ENCODE measurements around the gene SCUBE1. TPM values are rescaled to one million over a fixed set of nuclear protein-coding genes. Genes with fewer than 3 reads are reported as not detected.
"Not testable (repeated sequence)": the region's sequence is repeated elsewhere in the genome, so short reads cannot be mapped to it uniquely, and the experiment has no call there.

SCUBE1 gene
- total and polyA plus RNA-seq, 2 donors, result 0.30 to 0.52 TPM

- Histone ChIP-seq H3K4me3 (ENCODE audit: low read length in 2 of 2) (no peak overlapping the region), H3K27ac (ENCODE audit: low read depth in 1 of 2, low read length in 1 of 2) (no peak overlapping the region), H3K9me3 (ENCODE audit: control insufficient read depth in 2 of 2, insufficient read depth in 1 of 2, low read length in 1 of 2) (no peaks in the 10 kb centered on the region), H3K27me3 (ENCODE audit: control insufficient read depth in 2 of 2, insufficient read depth in 1 of 2, low read length in 1 of 2) (no peaks in the 10 kb centered on the region), H3K36me3 (ENCODE audit: control insufficient read depth in 2 of 2, insufficient read depth in 2 of 2, low read length in 1 of 2) (no peaks in the 10 kb centered on the region), H3K4me1 (ENCODE audit: control insufficient read depth in 2 of 2, insufficient read depth in 2 of 2, low read length in 2 of 2) (peaks cover 0 to 10% of the 10 kb centered on the region in 2 donors)
- DNase-seq (ENCODE audit: low read depth in 6 of 9, low spot score in 9 of 9), result no peak
- WGBS, result 94% methylated on average over 16 of the region's 16 CpGs
These were observed 54.8 kb downstream of the SCUBE1 start for GRCh38 chr22:43288378-43288777.

- WGBS, result 98% methylated on average over 4 of the region's 4 CpGs
These were observed 55.7 kb downstream of the SCUBE1 start for GRCh38 chr22:43287441-43287840.

GRCh38 chr22:43281394-43281793 lies 61.8 kb downstream of the SCUBE1 start:
- Histone ChIP-seq H3K36me3 (ENCODE audit: control insufficient read depth in 2 of 2, insufficient read depth in 2 of 2, low read length in 1 of 2) (no peaks in the 10 kb centered on the region), H3K4me1 (ENCODE audit: control insufficient read depth in 2 of 2, insufficient read depth in 2 of 2, low read length in 2 of 2) (no peaks in the 10 kb centered on the region), H3K27me3 (ENCODE audit: control insufficient read depth in 2 of 2, insufficient read depth in 1 of 2, low read length in 1 of 2) (no peaks in the 10 kb centered on the region), H3K9me3 (ENCODE audit: control insufficient read depth in 2 of 2, insufficient read depth in 1 of 2, low read length in 1 of 2) (peaks cover 0 to 3% of the 10 kb centered on the region in 2 donors), H3K4me3 (ENCODE audit: low read length in 2 of 2) (no peak overlapping the region), H3K27ac (ENCODE audit: low read depth in 1 of 2, low read length in 1 of 2) (no peak overlapping the region)
- DNase-seq (ENCODE audit: low read depth in 6 of 9, low spot score in 9 of 9), result no peak
- 69% methylated on average over 2 of the region's 2 CpGs for WGBS

More at GRCh38 chr22:43287441-43287840, 55.7 kb downstream of the SCUBE1 start:
- DNase-seq (ENCODE audit: low read depth in 6 of 9, low spot score in 9 of 9), result no peak
- H3K4me3 ChIP-seq (ENCODE audit: low read length in 2 of 2), result no peak overlapping the region
- H3K36me3 ChIP-seq (ENCODE audit: control insufficient read depth in 2 of 2, insufficient read depth in 2 of 2, low read length in 1 of 2), result no peaks in the 10 kb centered on the region
- H3K27me3 ChIP-seq (ENCODE audit: control insufficient read depth in 2 of 2, insufficient read depth in 1 of 2, low read length in 1 of 2), result no peaks in the 10 kb centered on the region
- no peak overlapping the region for H3K27ac ChIP-seq (ENCODE audit: low read depth in 1 of 2, low read length in 1 of 2)
- peaks cover 0 to under 1% of the 10 kb centered on the region in 2 donors for H3K9me3 ChIP-seq (ENCODE audit: control insufficient read depth in 2 of 2, insufficient read depth in 1 of 2, low read length in 1 of 2)
- peaks cover 0 to 10% of the 10 kb centered on the region in 2 donors for H3K4me1 ChIP-seq (ENCODE audit: control insufficient read depth in 2 of 2, insufficient read depth in 2 of 2, low read length in 2 of 2)

- not testable (repeated sequence) for H3K27ac ChIP-seq (ENCODE audit: low read depth in 1 of 2, low read length in 1 of 2); H3K4me1 ChIP-seq (ENCODE audit: control insufficient read depth in 2 of 2, insufficient read depth in 2 of 2, low read length in 2 of 2); H3K9me3 ChIP-seq (ENCODE audit: control insufficient read depth in 2 of 2, insufficient read depth in 1 of 2, low read length in 1 of 2); H3K4me3 ChIP-seq (ENCODE audit: low read length in 2 of 2); H3K27me3 ChIP-seq (ENCODE audit: control insufficient read depth in 2 of 2, insufficient read depth in 1 of 2, low read length in 1 of 2); H3K36me3 ChIP-seq (ENCODE audit: control insufficient read depth in 2 of 2, insufficient read depth in 2 of 2, low read length in 1 of 2); DNase-seq (ENCODE audit: low read depth in 6 of 9, low spot score in 9 of 9)
- 69% methylated on average over 3 of the region's 3 CpGs for WGBS
These were observed 62.7 kb downstream of the SCUBE1 start for GRCh38 chr22:43280523-43280886.

GRCh38 chr22:43279867-43280522 lies 63.2 kb downstream of the SCUBE1 start:
- Histone ChIP-seq H3K9me3 (ENCODE audit: control insufficient read depth in 2 of 2, insufficient read depth in 1 of 2, low read length in 1 of 2) (peaks cover 0 to 3% of the 10 kb centered on the region in 2 donors), H3K27me3 (ENCODE audit: control insufficient read depth in 2 of 2, insufficient read depth in 1 of 2, low read length in 1 of 2) (no peaks in the 10 kb centered on the region), H3K4me1 (ENCODE audit: control insufficient read depth in 2 of 2, insufficient read depth in 2 of 2, low read length in 2 of 2) (no peaks in the 10 kb centered on the region), H3K4me3 (ENCODE audit: low read length in 2 of 2) (no peak overlapping the region), H3K27ac (ENCODE audit: low read depth in 1 of 2, low read length in 1 of 2) (no peak overlapping the region), H3K36me3 (ENCODE audit: control insufficient read depth in 2 of 2, insufficient read depth in 2 of 2, low read length in 1 of 2) (no peaks in the 10 kb centered on the region)
- WGBS, result 85% methylated on average over 20 of the region's 20 CpGs
- no peak for DNase-seq (ENCODE audit: low read depth in 6 of 9, low spot score in 9 of 9)

- Histone ChIP-seq H3K36me3 (ENCODE audit: control insufficient read depth in 2 of 2, insufficient read depth in 2 of 2, low read length in 1 of 2) (no peaks in the 10 kb centered on the region), H3K9me3 (ENCODE audit: control insufficient read depth in 2 of 2, insufficient read depth in 1 of 2, low read length in 1 of 2) (peaks cover 0 to 3% of the 10 kb centered on the region in 2 donors), H3K4me3 (ENCODE audit: low read length in 2 of 2) (no peak overlapping the region), H3K27ac (ENCODE audit: low read depth in 1 of 2, low read length in 1 of 2) (no peak overlapping the region), H3K27me3 (ENCODE audit: control insufficient read depth in 2 of 2, insufficient read depth in 1 of 2, low read length in 1 of 2) (no peaks in the 10 kb centered on the region), H3K4me1 (ENCODE audit: control insufficient read depth in 2 of 2, insufficient read depth in 2 of 2, low read length in 2 of 2) (no peaks in the 10 kb centered on the region)
- DNase-seq (ENCODE audit: low read depth in 6 of 9, low spot score in 9 of 9), result no peak
- 78% methylated on average over 13 of the region's 13 CpGs for WGBS
These were observed 65.1 kb downstream of the SCUBE1 start for GRCh38 chr22:43277987-43278601.

GRCh38 chr22:43277091-43277490 lies 66.1 kb downstream of the SCUBE1 start:
- Histone ChIP-seq H3K36me3 (ENCODE audit: control insufficient read depth in 2 of 2, insufficient read depth in 2 of 2, low read length in 1 of 2) (no peaks in the 10 kb centered on the region), H3K4me1 (ENCODE audit: control insufficient read depth in 2 of 2, insufficient read depth in 2 of 2, low read length in 2 of 2) (no peaks in the 10 kb centered on the region), H3K4me3 (ENCODE audit: low read length in 2 of 2) (no peak overlapping the region), H3K27me3 (ENCODE audit: control insufficient read depth in 2 of 2, insufficient read depth in 1 of 2, low read length in 1 of 2) (no peaks in the 10 kb centered on the region), H3K9me3 (ENCODE audit: control insufficient read depth in 2 of 2, insufficient read depth in 1 of 2, low read length in 1 of 2) (no peaks in the 10 kb centered on the region), H3K27ac (ENCODE audit: low read depth in 1 of 2, low read length in 1 of 2) (no peak overlapping the region)
- 98% methylated on average over 10 of the region's 10 CpGs for WGBS
- no peak for DNase-seq (ENCODE audit: low read depth in 6 of 9, low spot score in 9 of 9)

- Histone ChIP-seq H3K27me3 (ENCODE audit: control insufficient read depth in 2 of 2, insufficient read depth in 1 of 2, low read length in 1 of 2) (no peaks in the 10 kb centered on the region), H3K27ac (ENCODE audit: low read depth in 1 of 2, low read length in 1 of 2) (no peak overlapping the region), H3K4me1 (ENCODE audit: control insufficient read depth in 2 of 2, insufficient read depth in 2 of 2, low read length in 2 of 2) (no peaks in the 10 kb centered on the region), H3K9me3 (ENCODE audit: control insufficient read depth in 2 of 2, insufficient read depth in 1 of 2, low read length in 1 of 2) (no peaks in the 10 kb centered on the region), H3K4me3 (ENCODE audit: low read length in 2 of 2) (no peak overlapping the region), H3K36me3 (ENCODE audit: control insufficient read depth in 2 of 2, insufficient read depth in 2 of 2, low read length in 1 of 2) (no peaks in the 10 kb centered on the region)
- DNase-seq (ENCODE audit: low read depth in 6 of 9, low spot score in 9 of 9), result no peak
- 89% methylated on average over 12 of the region's 12 CpGs for WGBS
These were observed 66.9 kb downstream of the SCUBE1 start for GRCh38 chr22:43276321-43276720.

GRCh38 chr22:43275545-43276317 lies 67.4 kb downstream of the SCUBE1 start:
- Histone ChIP-seq H3K4me1 (ENCODE audit: control insufficient read depth in 2 of 2, insufficient read depth in 2 of 2, low read length in 2 of 2) (peaks cover 0 to 2% of the 10 kb centered on the region in 2 donors), H3K27me3 (ENCODE audit: control insufficient read depth in 2 of 2, insufficient read depth in 1 of 2, low read length in 1 of 2) (no peaks in the 10 kb centered on the region), H3K27ac (ENCODE audit: low read depth in 1 of 2, low read length in 1 of 2) (no peak overlapping the region), H3K9me3 (ENCODE audit: control insufficient read depth in 2 of 2, insufficient read depth in 1 of 2, low read length in 1 of 2) (no peaks in the 10 kb centered on the region), H3K4me3 (ENCODE audit: low read length in 2 of 2) (no peak overlapping the region), H3K36me3 (ENCODE audit: control insufficient read depth in 2 of 2, insufficient read depth in 2 of 2, low read length in 1 of 2) (no peaks in the 10 kb centered on the region)
- DNase-seq (ENCODE audit: low read depth in 6 of 9, low spot score in 9 of 9), result no peak
- 92% methylated on average over 19 of the region's 19 CpGs for WGBS

All from thymus (tissue), 11 donors.